Stimulated activated CD8-positive, alpha-beta memory T cell treated with anti-CD3 and anti-CD28 coated beads, Interleukin-12 subunit alpha, Interleukin-12 subunit beta, amount 100 ng/mL, for 24 hours (primary cell): Measurements from ENCODE around the gene CCDC12.

Experiments used
- DNase-seq: peaks from one replicate; pipeline ENCODE4 v3.0.0-alpha.2; 2020; ENCODE audit errors: extremely low read depth

CCDC12 gene

DNA sequence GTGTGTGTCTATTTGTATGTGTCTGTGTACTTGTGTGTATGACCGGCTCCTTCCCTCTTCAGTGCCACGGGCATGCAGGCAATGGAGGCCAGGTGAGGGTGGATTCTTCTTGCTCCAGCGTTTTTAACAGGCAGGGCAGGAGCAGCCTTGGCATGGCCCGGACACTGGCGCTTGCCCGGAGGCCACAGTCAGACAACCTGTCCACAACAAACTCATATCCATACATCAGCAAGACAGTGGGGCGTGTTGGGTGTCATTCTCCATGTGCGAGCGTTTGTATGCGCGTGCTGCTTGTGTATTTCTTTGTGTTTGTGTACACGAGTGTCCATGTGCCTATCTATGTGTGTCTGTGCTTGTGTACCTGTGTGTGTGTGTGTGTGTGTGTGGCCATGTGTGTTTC, 69.3 kb downstream of the CCDC12 start:
- no peak for DNase-seq

DNA sequence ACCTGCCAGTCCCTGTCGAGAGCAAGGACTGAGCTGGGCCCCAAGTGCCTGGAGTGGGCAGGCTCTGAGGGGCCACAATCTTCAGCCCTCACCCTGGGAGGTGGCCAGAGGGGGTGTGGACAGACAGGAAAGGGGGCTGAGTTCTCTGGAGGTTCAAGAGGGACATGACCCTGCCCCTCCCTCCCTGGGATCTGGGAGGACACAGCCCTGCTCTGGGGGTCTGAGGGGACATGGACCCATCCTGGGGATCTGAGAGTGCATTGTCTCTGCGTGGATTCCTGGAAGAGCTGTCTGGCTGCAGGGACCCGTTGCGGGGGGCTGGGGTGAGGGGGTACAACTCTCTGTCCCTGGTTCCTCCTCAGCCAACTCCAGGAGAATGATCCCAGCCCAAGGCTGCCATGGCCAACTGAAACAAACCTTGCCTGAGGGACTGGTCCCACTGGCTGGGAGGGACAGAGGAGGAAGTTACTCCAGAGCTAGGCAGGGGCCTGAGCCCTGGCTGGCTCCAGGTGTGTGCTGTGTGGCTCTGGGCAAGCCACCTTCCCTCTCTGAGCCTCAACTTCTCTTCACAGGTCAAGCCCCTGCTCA, 70.0 kb downstream of the CCDC12 start:
- DNase-seq, result no peak

DNA sequence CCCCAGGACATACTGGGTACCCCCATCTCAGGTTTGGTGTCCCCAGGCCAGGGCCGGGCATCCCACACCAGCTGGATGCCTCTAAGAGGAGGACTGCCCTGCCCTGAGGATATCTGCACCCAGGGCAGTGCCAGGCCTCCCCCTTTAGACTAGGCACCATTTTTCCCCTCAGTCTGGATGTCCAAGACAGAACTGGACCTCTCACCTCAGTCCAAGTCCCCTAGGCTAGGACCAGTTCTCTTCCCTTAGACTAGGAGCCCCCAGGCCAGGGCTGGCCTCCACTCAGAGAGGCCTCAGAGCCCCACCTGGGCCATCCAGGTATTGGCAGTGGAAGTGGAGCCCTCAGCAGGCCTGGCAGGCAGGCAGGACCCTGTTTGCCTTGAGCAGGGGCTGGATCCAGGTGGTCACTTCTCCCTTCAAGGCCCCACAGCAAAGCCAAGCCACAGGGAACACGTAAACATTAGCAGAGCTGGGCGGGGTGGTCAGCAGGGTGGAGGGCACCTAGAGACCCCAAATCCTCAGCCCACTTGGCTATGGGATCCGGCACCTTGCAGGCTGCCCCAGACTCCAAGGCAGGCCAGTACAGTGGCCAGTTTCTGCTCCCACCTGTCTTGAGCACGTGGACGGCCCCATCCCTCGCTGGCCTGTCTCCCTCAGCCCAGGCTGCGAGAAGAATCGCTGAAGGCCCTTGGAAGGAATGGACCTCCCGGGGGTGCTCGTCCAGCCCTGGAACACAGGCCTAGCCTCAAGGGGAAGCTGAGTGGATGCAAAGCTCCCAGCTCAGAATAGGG, 70.7 kb downstream of the CCDC12 start:
- no peak for DNase-seq

DNA sequence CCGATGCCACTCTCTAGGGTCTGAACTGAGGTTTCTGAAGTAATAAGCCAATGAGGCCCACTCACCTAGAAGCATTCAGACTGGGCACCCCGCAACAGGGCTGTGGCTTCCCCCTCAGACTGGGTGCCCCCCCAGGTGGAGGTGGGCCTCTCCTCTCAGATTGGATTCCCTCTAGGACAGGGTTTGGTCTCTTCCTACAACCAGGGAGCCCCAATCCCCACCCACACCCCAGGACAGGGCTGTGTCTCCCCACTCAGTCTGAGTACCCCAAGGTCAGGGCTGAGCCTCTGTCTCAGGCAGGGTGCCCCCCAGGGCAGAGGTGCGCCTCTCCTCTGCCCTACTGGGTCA, 71.4 kb downstream of the CCDC12 start:
- no peak for DNase-seq

DNA sequence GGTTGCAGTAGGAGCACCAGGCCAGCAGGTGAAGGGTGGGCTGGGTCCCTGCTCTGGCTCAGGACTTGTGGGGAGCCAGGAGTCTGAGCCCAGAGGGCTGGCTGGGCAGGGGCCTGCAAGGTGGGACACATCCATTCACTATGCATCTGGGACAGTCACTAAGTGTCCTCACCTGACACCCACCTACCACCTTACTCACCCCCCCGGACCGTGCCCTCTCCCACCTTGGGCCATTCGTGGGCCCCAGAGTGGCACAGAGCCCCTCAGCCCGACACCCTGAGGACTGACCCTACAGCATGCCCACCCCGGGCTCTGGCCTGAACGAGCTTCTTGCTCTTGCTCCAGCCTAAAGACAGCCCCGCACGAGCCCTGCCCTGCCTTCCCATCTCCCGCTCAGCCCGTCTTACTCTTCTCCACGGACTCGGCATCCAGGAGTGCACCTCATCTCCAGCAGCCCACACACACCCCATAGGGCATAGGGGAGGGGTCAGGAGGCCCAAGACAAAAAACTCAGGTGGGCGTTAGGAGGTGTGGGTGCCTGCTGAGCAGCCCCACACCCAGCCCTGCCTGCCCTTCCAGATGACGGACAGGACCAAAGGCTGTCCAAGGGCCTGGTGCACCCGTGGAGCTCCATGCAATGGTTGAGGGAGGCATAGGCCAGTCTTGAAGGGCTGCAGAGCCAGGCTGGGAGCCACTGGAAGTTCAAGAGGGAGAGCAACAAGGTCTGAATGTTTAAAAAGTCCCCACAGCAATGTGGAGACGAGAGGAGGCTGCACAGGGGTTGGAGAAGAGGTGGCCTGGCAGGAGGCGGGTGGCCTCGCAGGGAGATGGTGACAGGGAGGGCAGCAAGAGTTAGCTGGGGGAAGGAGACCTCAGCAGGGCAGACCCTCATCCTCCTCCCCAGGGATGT, 72.0 kb downstream of the CCDC12 start:
- DNase-seq, result no peak

DNA sequence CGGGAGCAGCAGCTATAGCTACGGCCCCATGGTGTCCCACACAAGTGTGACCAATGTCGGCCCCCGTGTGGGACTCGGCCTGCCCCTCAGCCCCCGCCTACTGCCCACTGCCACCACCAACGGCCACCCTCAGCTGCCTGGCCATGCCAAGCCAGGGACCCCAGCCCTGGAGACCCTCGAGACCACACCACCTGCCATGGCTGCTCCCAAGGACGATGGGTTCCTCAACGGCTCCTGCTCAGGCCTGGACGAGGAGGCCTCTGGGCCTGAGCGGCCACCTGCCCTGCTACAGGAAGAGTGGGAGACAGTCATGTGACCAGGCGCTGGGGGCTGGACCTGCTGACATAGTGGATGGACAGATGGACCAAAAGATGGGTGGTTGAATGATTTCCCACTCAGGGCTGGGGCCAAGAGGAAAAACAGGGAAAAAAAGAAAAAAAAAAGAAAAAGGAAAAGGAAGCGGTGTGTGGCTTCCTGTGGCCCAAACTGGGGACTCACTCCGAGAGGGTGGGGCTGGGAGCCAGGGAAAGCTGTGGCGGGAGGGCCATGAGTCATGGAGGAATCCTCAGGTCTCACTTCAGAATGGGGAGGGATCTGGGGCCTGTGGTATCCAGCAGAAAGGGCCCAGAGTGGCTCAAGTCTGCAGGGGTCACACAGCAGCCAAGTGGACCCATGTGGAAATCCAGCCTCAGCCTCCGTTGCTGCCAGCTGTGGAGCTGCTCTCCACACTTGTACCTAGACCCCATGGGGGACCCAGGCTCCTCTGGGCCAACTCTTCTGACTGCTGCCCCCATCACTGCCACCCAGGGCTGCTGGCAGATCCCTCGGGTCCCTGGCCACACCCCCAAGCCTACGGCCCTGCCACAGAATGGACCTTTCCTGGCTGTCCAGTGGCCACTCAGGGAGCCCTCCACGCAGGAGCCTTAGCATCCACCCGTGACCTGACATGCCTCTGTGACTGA, 72.9 kb downstream of the CCDC12 start:
- no peak for DNase-seq

DNA sequence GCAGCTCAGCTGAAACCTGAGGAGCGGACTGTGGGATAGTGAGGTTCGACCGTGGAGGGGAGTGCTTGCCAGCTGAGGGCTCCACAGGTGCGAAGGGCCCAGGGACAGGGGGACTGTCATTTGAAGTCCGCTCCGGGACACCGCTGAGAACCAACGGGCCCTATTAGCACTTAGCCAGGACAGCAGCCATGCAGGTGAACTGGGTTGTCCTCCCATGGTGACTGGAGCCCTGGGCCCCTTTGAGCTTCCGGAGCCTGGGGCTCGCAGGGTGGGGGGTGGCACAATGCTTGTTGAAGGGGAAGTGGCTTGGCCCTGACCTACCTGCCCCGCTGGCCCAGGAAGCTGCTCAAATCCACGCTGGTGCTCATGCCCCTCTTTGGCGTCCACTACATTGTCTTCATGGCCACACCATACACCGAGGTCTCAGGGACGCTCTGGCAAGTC, 74.3 kb downstream of the CCDC12 start:
- no peak for DNase-seq

DNA sequence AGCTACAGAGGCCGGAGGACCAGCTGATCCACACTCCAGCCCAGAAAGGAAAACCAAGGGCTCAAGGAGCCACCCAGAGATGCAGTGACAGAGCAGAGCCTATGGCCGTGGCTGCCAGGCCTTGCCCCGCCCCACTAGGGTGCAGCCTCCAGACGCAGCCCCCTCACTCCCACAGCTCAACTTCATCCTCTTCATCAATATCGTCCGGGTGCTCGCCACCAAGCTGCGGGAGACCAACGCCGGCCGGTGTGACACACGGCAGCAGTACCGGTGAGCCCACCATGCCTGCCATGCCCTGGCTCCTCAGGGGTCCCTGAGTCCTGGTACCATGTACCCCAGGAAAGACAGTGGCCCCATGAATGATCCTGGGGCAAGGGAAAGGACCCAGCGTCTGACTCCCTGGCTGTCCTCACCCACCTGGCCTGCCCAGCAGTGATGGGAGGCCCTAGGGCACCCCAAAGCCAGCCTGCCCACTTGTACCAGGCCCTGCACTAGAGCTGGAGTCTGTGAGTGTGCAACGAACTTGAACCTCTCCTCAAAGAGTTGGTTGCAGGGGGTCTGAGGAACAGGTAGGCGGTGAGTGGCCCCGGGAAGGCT, 74.9 kb downstream of the CCDC12 start:
- DNase-seq, result no peak

DNA sequence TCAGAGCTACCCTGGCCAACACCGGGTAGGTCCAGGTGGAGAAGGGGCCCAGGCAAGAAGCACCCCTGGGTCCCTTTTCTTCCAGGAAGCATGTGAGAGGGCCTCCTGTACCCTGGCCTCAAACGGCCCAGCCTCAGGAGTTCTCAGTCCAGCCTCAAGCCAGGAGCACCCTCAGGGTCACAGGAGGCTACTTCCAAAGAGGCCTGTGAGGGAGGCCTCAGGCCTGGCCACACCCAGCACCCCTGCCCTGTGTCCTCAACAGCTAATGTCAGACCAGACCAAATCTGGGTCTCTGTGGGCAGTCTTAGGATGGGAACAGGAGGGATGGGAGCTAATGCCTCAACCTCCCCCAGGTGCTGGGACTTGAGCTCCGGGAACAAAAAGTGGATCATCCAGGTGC, 75.5 kb downstream of the CCDC12 start:
- DNase-seq, result no peak

DNA sequence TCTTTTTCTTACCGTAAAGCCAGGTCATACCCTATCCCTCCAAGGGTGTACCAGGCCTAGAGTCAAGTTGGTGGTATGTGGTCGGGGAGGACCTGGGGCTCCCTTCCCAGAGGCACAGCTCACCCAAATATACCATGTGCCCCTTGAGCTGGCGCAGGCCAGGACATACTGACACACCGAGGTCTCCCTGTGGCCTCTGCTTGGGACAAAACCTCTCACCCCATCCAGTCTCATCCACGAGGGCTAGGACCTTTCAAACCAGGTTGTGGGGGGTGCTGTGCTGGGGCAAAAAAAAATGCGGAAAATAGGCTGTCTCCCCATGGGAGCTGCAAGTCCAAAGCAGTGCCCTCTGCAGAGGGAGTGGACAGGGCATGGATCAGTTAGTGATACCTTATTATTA, 76.2 kb downstream of the CCDC12 start:
- DNase-seq, result no peak

DNA sequence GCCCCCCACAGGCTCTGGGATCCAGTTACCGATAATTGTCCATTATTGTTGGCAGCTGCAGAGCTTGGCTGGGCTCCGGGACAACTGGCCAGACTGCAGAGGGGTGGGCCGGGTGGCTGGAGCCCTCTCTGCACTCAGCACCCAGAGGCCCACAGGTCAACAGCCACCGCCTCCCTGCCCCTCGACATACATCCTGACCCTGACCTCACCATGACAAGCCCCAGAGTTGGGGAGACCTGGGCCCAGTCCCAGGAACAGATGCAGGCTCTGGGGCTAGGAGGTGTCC, 76.6 kb downstream of the CCDC12 start:
- DNase-seq, result no peak

DNA sequence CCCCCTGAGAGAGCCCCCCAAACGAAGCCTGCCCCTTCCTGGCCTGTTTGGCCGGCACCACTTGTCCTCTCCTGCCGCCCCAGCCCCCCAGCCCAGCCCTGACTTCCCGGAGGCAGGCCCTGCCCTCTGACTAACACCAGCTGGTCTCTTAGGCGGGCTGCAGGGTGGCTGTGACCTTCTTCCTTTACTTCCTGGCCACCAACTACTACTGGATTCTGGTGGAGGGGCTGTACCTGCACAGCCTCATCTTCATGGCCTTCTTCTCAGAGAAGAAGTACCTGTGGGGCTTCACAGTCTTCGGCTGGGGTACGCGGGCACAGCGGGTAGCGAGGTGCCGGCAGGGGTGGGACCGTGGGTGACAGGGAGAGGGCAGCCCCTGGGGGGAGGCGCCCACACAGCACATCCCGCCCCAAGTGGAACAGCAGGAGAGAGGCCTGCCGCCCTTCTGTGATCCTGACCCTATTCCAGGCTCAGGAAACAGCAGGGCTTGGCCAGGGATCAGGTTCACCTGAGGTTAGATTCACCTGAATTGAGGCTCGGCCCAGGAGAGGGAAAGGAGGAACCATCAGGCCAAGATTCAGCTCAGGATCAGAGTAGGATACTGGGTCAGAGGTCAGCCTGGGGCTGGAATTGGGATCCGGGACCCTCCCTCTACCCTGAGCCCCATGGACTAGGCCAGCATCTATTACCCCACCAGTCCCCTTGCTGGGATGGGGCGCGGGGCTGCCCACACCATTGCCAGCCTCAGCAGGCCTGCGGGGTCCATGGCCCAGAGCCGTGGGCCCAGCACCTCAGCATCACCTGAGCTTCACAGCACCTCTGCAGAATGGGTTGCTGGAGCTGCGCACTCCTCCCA, 77.2 kb downstream of the CCDC12 start:
- DNase-seq, result no peak

DNA sequence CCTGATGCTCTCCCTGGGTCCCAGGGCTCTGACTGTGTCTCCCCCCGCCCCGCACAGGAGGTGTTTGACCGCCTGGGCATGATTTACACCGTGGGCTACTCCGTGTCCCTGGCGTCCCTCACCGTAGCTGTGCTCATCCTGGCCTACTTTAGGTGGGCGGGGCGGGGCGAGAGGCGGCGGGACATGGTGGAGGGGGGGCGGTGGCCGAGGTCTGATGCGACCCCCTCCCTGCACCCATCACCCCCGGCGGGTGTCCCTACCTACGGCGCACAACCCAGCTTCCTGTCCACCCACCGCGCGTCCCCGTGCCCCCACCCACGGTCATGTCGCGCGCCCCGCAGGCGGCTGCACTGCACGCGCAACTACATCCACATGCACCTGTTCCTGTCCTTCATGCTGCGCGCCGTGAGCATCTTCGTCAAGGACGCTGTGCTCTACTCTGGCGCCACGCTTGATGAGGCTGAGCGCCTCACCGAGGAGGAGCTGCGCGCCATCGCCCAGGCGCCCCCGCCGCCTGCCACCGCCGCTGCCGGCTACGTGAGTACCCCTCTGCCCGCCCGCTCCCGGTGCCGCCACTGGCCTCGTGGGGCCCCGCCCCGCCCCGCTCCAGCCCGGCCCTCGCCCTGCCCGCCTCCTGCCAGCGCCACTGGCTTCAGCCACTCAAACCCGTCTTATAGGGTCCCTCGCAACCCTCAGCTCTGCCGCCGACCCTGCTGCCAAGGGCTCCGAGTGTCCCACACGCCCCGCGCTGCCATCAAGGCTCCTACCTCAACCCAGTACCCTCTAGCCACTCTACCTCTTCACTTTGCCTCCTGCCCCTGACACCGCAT, 78.0 kb downstream of the CCDC12 start:
- no peak for DNase-seq

DNA sequence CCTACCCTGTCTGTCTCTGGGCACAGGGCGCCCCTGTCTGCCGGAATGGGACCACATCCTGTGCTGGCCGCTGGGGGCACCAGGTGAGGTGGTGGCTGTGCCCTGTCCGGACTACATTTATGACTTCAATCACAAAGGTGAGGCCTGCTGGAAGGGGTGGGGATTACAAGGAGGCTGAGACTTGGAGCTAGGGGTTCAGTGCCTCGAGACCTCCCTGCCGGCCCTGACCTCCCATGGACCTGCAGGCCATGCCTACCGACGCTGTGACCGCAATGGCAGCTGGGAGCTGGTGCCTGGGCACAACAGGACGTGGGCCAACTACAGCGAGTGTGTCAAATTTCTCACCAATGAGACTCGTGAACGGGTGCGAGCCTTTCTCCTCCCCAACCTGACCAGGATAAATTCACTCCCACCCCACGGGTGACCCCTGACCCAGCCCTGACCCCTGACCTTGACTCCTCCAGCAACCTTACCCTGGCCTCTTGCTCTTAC, 78.7 kb downstream of the CCDC12 start:
- no peak for DNase-seq

DNA sequence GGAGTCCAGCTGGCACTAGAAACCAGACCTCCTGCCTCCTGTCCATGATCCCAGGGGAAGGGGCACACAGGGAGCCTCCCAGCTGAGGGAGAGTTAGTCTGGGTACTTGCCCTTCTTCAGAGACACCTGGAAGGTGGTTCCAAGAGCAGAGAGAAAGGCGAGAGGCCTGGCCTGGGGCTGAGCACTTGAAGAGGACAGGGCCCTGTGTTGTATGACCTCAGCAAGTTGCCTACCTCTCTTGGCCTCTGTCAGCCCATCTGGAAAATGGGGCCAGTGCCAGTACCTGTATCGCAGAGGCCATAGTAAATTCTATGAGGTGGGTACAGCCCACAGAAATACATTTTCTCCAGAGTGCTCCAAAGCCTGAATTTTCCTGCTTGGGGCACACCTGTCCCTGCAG, 79.5 kb downstream of the CCDC12 start:
- DNase-seq, result no peak

DNA sequence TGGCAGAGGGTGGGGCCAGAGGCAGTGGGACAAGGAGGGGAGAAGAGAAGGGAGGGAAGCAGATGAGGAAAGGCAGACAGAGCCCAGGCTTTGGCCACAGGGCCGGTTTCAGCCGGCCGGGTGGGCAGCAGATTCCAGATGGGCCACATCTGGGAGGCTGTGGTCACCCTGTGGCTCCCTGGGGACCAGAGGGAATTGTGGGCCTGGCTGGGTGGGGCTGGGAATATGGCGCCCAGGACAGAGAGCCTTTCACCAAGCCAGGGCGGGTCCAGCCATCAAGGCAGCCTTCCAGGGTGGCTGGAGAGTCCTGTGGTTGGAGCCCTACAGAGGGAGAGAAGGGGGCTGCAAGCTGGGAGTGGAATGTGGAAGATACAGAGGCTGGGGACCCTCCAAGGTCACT, 80.2 kb downstream of the CCDC12 start:
- DNase-seq, result no peak

DNA sequence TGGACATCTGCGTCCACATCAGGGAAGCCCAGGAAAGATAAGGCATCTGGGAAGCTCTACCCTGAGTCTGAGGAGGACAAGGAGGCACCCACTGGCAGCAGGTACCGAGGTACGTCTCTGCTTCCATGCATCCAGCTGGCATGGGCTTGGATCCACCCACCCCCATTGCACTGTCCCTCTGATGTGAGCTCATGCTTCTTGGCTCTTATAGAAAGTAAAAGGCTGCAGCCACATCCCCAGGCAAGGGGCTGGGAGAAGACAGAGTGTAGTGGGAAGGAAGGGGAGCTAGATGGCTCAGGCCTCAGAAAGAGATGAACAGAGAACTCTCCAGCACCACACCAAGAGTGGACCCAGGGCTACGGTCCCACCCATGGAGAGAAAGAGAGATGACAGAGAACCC, 80.8 kb downstream of the CCDC12 start:
- no peak for DNase-seq

DNA sequence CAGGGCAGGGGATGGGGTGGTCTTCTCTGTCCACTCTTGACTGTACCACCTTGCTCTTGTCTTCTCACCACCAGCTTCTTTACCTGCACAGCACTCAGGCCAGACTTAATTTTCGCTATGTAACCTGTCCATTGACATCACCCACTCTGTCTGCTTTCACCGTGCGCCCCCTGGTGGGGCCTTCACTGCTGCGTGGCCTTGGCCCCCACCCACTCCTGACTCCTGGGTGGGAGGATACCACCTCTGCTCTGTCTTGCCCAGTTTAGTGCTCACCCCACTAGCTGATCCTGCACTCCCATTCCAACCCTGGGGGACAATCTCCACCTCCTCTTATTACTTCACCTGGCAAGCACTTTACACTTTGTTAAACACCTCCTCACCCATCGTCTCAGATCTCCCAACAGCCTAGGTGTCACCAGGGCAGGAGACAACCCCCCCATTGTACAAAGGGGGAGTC, 81.3 kb downstream of the CCDC12 start:
- DNase-seq, result peak; percentile 45

DNA sequence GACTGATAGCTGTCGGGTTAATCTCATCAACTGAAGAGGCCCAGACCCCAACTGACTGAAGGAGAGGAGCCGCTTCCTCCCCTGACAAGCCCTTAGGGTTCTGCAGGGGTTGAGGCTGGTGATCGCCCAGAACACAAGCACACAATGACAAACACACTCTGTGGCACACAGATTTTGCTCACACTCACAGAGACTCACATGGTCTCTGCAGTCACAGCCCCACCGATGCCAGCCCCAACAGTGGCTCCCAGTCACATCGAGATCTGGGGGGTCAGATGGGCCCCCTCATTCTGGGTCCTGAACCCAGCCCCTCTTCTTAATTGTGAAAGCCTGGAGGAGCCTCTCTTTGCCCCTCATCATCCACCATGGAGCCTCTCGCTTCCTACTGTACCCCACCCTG, 82.3 kb downstream of the CCDC12 start:
- no peak for DNase-seq
